ENCODE data around the gene KRT40.

- TF ChIP-seq CTCF (conservative IDR thresholded peaks at IDR 0.05; ENCODE audit: low read length): no peak
- no peak for TF ChIP-seq EZH2phosphoT487 (IDR thresholded peaks at IDR 0.05; ENCODE audit: borderline replicate concordance)
Measured at GRCh38 chr17:41018541-41018940, 34.4 kb upstream of the KRT40 start.

Measured in Loucy (cell line).